Stomach (tissue), 4 donors: Measurements from ENCODE around the gene NINL.

Experiments
- CTCF ChIP-seq, 7 experiments: fragments of 450-650 bp in 4 of 7; fragments of 200-600 bp in 3 of 7; sonication (generic) in 3 of 7; IDR thresholded peaks; one replicate each; pipeline ENCODE4 v1.5.1; 2016 to 2019; ENCODE audit warnings: antibody characterized with exemption in 7 of 7, control low read depth in 2 of 7, mild to moderate bottlenecking in 1 of 7
- EP300 ChIP-seq: sonication (generic); formaldehyde crosslinking; IDR thresholded peaks from one replicate; pipeline ENCODE4 v1.6.1; 2017; ENCODE audit warnings: antibody characterized with exemption
- POLR2A ChIP-seq, 4 donors: fragments of 450-650 bp; IDR thresholded peaks; one replicate each; pipeline ENCODE4 v1.6.1; 2016; ENCODE audit warnings: antibody characterized with exemption in 4 of 4, control low read depth in 2 of 4, mild to moderate bottlenecking in 1 of 4, moderate library complexity in 1 of 4
- POLR2AphosphoS5 ChIP-seq, 3 donors: sonication (generic); formaldehyde crosslinking; IDR thresholded peaks; one replicate each; pipeline ENCODE4 v1.6.1; 2016; ENCODE audit warnings: antibody characterized with exemption in 3 of 3

- TF ChIP-seq CTCF (IDR thresholded peaks at IDR 0.05): no peak
- no peak for TF ChIP-seq POLR2A (IDR thresholded peaks at IDR 0.05)
- no peak for TF ChIP-seq EP300
- peak in 1 of 3 donors; percentile 45 for TF ChIP-seq POLR2AphosphoS5 (IDR thresholded peaks at IDR 0.05)
Measured at GRCh38 chr20:25551413-25552215, 33.7 kb downstream of the NINL start.
